DND-41 (cell line): ENCODE measurements around the gene LUM.

Source experiments
- ATAC-seq: fragments of 200-7000 bp; cut with Tn5 transposase; 3 replicates; pipeline ENCODE4 v1.9.1; 2021; ENCODE audit warnings: low read depth; ENCODE audit not compliant: insufficient read depth
- DNase-seq: peaks from one replicate; pipeline ENCODE4 v3.0.0-alpha.2; 2020
- H2AFZ ChIP-seq: 2 replicates; pipeline ENCODE4 v1.6.0; 2012; ENCODE audit warnings: low read depth, low read length
- H3K27ac ChIP-seq: 2 replicates; pipeline ENCODE4 v1.5.1; 2012; ENCODE audit warnings: low read length, inconsistent platforms
- H3K27me3 ChIP-seq: fragments of 200-600 bp; sonication (generic); 2 replicates; pipeline ENCODE4 v1.6.0; 2012; ENCODE audit warnings: low read length, mild to moderate bottlenecking, inconsistent platforms; ENCODE audit not compliant: insufficient read depth, poor library complexity
- H3K36me3 ChIP-seq: 2 replicates; pipeline ENCODE4 v1.5.1; 2012; ENCODE audit warnings: low read length, inconsistent platforms; ENCODE audit not compliant: insufficient read depth
- H3K4me1 ChIP-seq: 2 replicates; pipeline ENCODE4 v1.5.1; 2012; ENCODE audit warnings: mild to moderate bottlenecking, low read length; ENCODE audit not compliant: insufficient read depth
- H3K4me2 ChIP-seq: 2 replicates; pipeline ENCODE4 v1.6.0; 2012; ENCODE audit warnings: mild to moderate bottlenecking, moderate library complexity, low read length, inconsistent platforms; ENCODE audit not compliant: insufficient read depth
- H3K4me3 ChIP-seq, 2 experiments: fragments of 200-600 bp in 1 of 2; shearing (Covaris generic) in 1 of 2; 2 replicates each; pipeline ENCODE4 v1.5.1; 2012 to 2016; ENCODE audit warnings: inconsistent platforms in 2 of 2, low read length in 2 of 2, mild to moderate bottlenecking in 2 of 2, low read depth in 1 of 2, moderate library complexity in 1 of 2
- H3K79me2 ChIP-seq: 2 replicates; pipeline ENCODE4 v1.6.0; 2012; ENCODE audit warnings: low read length, inconsistent platforms; ENCODE audit not compliant: insufficient read depth
- H3K9ac ChIP-seq: 2 replicates; pipeline ENCODE4 v1.6.0; 2012; ENCODE audit warnings: low read depth, mild to moderate bottlenecking, inconsistent platforms, low read length, moderate library complexity
- H3K9me3 ChIP-seq: 2 replicates; pipeline ENCODE4 v1.5.1; 2012; ENCODE audit warnings: low read length, moderate library complexity, mild to moderate bottlenecking, inconsistent platforms; ENCODE audit not compliant: insufficient read depth, severe bottlenecking
- H4K20me1 ChIP-seq: 2 replicates; pipeline ENCODE4 v1.6.0; 2012; ENCODE audit warnings: low read length; ENCODE audit not compliant: insufficient read depth
- EZH2 ChIP-seq: IDR thresholded peaks from 3 replicates; pipeline ENCODE4 v1.6.1; 2012; ENCODE audit warnings: borderline replicate concordance, low read depth, mild to moderate bottlenecking, moderate library complexity, low read length, inconsistent platforms; ENCODE audit not compliant: severe bottlenecking
- TF ChIP-seq, protein P1 (sequence below): IDR thresholded peaks from 2 replicates; pipeline ENCODE4 v1.5.1; 2012; ENCODE audit warnings: borderline replicate concordance, low read length, moderate library complexity, mild to moderate bottlenecking; ENCODE audit not compliant: poor library complexity, severe bottlenecking; ENCODE audit errors: extremely low read depth

Gene LUM

DNA sequence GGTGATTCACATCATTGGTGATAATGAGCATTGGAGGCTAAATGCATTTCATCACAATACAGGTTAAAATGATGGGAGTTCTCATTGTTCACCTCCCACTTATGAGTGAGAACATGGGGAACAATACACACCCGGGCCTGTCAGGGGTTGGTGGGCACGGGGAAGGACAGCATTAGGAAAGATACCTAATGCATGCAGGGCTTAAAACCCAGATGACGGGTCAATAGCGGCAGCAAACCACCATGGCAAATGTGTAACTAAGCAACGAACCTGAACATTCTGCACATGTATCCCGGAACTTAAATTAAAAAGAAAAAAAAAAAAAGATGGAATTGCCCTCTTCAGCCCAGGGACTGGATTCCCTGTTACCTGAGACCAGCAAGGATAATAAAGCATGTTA is 2.3 kb upstream of the LUM start:
- H3K4me2 ChIP-seq: no peak overlapping the region
- no peaks in the 10 kb centered on the region for H3K27me3 ChIP-seq
- no peaks in the 10 kb centered on the region for H3K9me3 ChIP-seq
- no peaks in the 10 kb centered on the region for H3K36me3 ChIP-seq
- no peak overlapping the region for H2AFZ ChIP-seq
- TF ChIP-seq, protein P1, sequence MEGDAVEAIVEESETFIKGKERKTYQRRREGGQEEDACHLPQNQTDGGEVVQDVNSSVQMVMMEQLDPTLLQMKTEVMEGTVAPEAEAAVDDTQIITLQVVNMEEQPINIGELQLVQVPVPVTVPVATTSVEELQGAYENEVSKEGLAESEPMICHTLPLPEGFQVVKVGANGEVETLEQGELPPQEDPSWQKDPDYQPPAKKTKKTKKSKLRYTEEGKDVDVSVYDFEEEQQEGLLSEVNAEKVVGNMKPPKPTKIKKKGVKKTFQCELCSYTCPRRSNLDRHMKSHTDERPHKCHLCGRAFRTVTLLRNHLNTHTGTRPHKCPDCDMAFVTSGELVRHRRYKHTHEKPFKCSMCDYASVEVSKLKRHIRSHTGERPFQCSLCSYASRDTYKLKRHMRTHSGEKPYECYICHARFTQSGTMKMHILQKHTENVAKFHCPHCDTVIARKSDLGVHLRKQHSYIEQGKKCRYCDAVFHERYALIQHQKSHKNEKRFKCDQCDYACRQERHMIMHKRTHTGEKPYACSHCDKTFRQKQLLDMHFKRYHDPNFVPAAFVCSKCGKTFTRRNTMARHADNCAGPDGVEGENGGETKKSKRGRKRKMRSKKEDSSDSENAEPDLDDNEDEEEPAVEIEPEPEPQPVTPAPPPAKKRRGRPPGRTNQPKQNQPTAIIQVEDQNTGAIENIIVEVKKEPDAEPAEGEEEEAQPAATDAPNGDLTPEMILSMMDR: no peak
- no peak for TF ChIP-seq EZH2
- no peak overlapping the region for H3K27ac ChIP-seq
- H4K20me1 ChIP-seq: no peaks in the 10 kb centered on the region
- H3K4me1 ChIP-seq: no peaks in the 10 kb centered on the region
- H3K4me3 ChIP-seq: no peak overlapping the region
- no peak overlapping the region for H3K9ac ChIP-seq
- ATAC-seq: no peak
- H3K79me2 ChIP-seq: no peaks in the 10 kb centered on the region
- DNase-seq: no peak

DNA sequence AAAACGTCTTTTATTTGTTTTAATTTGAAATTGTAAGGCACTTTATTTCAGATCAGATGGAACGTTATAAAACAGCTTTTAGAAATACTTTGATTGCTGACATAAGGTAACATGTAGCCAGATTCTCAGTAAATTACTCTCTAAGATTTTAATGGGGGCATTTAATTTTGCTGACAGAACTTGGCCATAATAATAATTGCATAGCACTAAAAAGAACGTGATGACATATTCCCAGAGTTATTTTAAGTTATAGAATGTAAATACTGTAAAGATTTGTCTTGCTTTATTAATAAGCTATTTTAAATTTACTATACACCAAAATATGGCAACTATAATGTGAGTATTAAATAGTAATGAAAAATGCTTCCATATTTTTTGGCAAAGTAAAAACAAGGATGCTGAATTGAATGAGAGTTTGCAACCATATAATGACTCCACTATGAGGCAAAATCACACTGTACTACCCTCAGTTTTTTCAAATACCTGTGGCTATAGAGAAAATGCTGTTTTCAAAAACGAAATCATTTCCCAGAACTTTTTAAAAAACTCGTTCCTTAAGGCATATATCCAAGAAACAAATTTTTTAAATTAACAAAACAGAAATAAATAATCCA is 876 bp downstream of the LUM start:
- Histone ChIP-seq H3K79me2 (no peaks in the 10 kb centered on the region), H3K4me1 (no peaks in the 10 kb centered on the region), H3K9me3 (no peaks in the 10 kb centered on the region), H3K27me3 (no peaks in the 10 kb centered on the region), H3K9ac (no peak overlapping the region), H4K20me1 (no peaks in the 10 kb centered on the region), H3K4me3 (no peak overlapping the region), H3K4me2 (no peak overlapping the region), H3K36me3 (no peaks in the 10 kb centered on the region), H3K27ac (no peak overlapping the region), H2AFZ (no peak overlapping the region)
- ATAC-seq: no peak
- no peak for TF ChIP-seq EZH2
- TF ChIP-seq, protein P1: no peak
- DNase-seq: no peak

DNA sequence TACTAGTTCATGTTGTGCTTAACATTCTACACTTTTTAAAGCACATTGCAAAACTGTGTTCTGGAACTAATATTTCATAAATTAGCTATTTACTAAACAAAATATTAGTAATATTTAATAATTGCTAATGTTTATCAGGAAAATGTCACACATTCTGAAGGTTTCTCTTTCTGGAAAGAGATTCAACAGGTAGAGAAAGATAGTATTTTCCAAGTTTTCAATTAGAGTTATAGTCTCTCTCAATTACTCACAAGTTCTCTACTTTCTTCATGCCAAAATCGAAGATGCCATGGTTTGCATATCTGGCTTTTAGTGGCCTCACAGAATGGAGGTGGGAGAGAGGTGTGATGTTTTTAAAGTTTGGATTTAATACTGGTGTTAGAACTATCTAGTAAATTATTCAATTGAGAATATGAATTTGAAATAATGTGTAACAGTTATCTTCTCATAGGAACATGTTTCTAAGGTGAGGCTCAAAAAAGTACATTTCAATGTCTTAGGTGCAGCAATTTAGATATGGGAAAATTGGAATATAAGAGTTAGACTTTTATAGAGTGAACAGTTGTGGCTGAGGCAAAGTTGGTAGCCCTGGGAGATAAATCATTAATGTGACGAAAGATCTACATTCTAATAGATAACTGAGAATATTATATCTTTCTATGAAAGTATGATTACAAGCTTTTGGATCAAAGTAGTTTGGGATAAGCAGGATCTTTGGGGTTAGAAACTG is 1.5 kb downstream of the LUM start:
- no peaks in the 10 kb centered on the region for H3K4me1 ChIP-seq
- ATAC-seq: no peak
- H3K27me3 ChIP-seq: no peaks in the 10 kb centered on the region
- no peaks in the 10 kb centered on the region for H4K20me1 ChIP-seq
- no peaks in the 10 kb centered on the region for H3K79me2 ChIP-seq
- TF ChIP-seq, protein P1: no peak
- TF ChIP-seq EZH2: no peak
- no peak for DNase-seq
- H2AFZ ChIP-seq: no peak overlapping the region
- no peaks in the 10 kb centered on the region for H3K36me3 ChIP-seq
- no peak overlapping the region for H3K4me3 ChIP-seq
- no peak overlapping the region for H3K27ac ChIP-seq
- no peaks in the 10 kb centered on the region for H3K9me3 ChIP-seq
- H3K4me2 ChIP-seq: no peak overlapping the region
- no peak overlapping the region for H3K9ac ChIP-seq
